CD4-positive, alpha-beta T cell treated with Interleukin-21 for 1 hour (primary cell): ENCODE data around the gene IQUB.
"Not testable (repeated sequence)": the region's sequence is repeated elsewhere in the genome, so short reads cannot be mapped to it uniquely, and the experiment has no call there.

Experiments
- DNase-seq: peaks from one replicate; pipeline ENCODE4 v3.0.0-alpha.2; 2020

IQUB gene

GRCh38 chr7:123485187-123485586, 49.2 kb downstream of the IQUB start:
- DNase-seq: no peak

GRCh38 chr7:123484199-123484598, 50.2 kb downstream of the IQUB start:
- DNase-seq: no peak

- no peak for DNase-seq
Measured at GRCh38 chr7:123480107-123480506, 54.3 kb downstream of the IQUB start.

- DNase-seq: not testable (repeated sequence)
Measured at GRCh38 chr7:123478056-123478455, 56.3 kb downstream of the IQUB start.

GRCh38 chr7:123472750-123473445, 61.5 kb downstream of the IQUB start:
- no peak for DNase-seq

- DNase-seq: no peak
Measured at GRCh38 chr7:123472327-123472726, 62.1 kb downstream of the IQUB start.

- no peak for DNase-seq
Measured at GRCh38 chr7:123468303-123468702, 66.1 kb downstream of the IQUB start.

GRCh38 chr7:123463890-123464289, 70.5 kb downstream of the IQUB start:
- DNase-seq: no peak

GRCh38 chr7:123460616-123461015, 73.8 kb downstream of the IQUB start:
- DNase-seq: no peak

GRCh38 chr7:123455965-123456470, 78.4 kb downstream of the IQUB start:
- no peak for DNase-seq

GRCh38 chr7:123440101-123440548, 94.3 kb downstream of the IQUB start:
- no peak for DNase-seq

- DNase-seq: no peak
Measured at GRCh38 chr7:123439191-123439590, 95.2 kb downstream of the IQUB start.

GRCh38 chr7:123437447-123437995, 96.9 kb downstream of the IQUB start:
- DNase-seq: no peak

- no peak for DNase-seq
Measured at GRCh38 chr7:123435080-123435700, 99.2 kb downstream of the IQUB start.

GRCh38 chr7:123433665-123434064, 100.7 kb downstream of the IQUB start:
- no peak for DNase-seq

GRCh38 chr7:123432601-123433000, 101.8 kb downstream of the IQUB start:
- DNase-seq: no peak

- no peak for DNase-seq
Measured at GRCh38 chr7:123431075-123431614, 103.2 kb downstream of the IQUB start.

GRCh38 chr7:123425246-123425645, 109.1 kb downstream of the IQUB start:
- DNase-seq: no peak

GRCh38 chr7:123424463-123424862, 109.9 kb downstream of the IQUB start:
- DNase-seq: no peak

GRCh38 chr7:123423622-123424021, 110.8 kb downstream of the IQUB start:
- DNase-seq: no peak

GRCh38 chr7:123417580-123417979, 116.8 kb downstream of the IQUB start:
- no peak for DNase-seq

- DNase-seq: no peak
Measured at GRCh38 chr7:123415625-123416024, 118.8 kb downstream of the IQUB start.

GRCh38 chr7:123410273-123410904, 124.0 kb downstream of the IQUB start:
- DNase-seq: no peak
